GM19035 (cell line): ENCODE results near the gene PPP2R2B.

Experiments used
- ATAC-seq: cut with Tn5 transposase; IDR thresholded peaks from one replicate; pipeline ENCODE4 v1.9.1; 2021; ENCODE audit not compliant: unreplicated experiment

PPP2R2B gene

GRCh38 chr5:146704949-146705665 is 173.4 kb downstream of the PPP2R2B start:
- ATAC-seq = no peak

- ATAC-seq = no peak
Measured at GRCh38 chr5:146703899-146704298, 174.7 kb downstream of the PPP2R2B start.

GRCh38 chr5:146703499-146703898 is 175.1 kb downstream of the PPP2R2B start:
- ATAC-seq = no peak

GRCh38 chr5:146699664-146700418 is 178.7 kb downstream of the PPP2R2B start:
- no peak for ATAC-seq

GRCh38 chr5:146699138-146699537 is 179.4 kb downstream of the PPP2R2B start:
- no peak for ATAC-seq

- no peak for ATAC-seq
Measured at GRCh38 chr5:146698651-146699050, 179.9 kb downstream of the PPP2R2B start.

- no peak for ATAC-seq
Measured at GRCh38 chr5:146697211-146697610, 181.3 kb downstream of the PPP2R2B start.

- ATAC-seq = no peak
Measured at GRCh38 chr5:146695646-146696045, 182.9 kb downstream of the PPP2R2B start.

- ATAC-seq = no peak
Measured at GRCh38 chr5:146690880-146691355, 187.6 kb downstream of the PPP2R2B start.

- no peak for ATAC-seq
Measured at GRCh38 chr5:146687630-146688029, 190.9 kb downstream of the PPP2R2B start.

- ATAC-seq = no peak
Measured at GRCh38 chr5:146683861-146684260, 194.7 kb downstream of the PPP2R2B start.

GRCh38 chr5:146682899-146683532 is 195.5 kb downstream of the PPP2R2B start:
- ATAC-seq = no peak

GRCh38 chr5:146681585-146682105 is 196.9 kb downstream of the PPP2R2B start:
- no peak for ATAC-seq

GRCh38 chr5:146680846-146681584 is 197.5 kb downstream of the PPP2R2B start:
- no peak for ATAC-seq

- ATAC-seq = no peak
Measured at GRCh38 chr5:146675636-146676035, 202.9 kb downstream of the PPP2R2B start.

- ATAC-seq = no peak
Measured at GRCh38 chr5:146672866-146673265, 205.7 kb downstream of the PPP2R2B start.

- no peak for ATAC-seq
Measured at GRCh38 chr5:146671561-146672295, 206.8 kb downstream of the PPP2R2B start.

- no peak for ATAC-seq
Measured at GRCh38 chr5:146669656-146670055, 208.9 kb downstream of the PPP2R2B start.

GRCh38 chr5:146667633-146668272 is 210.8 kb downstream of the PPP2R2B start:
- ATAC-seq = no peak

GRCh38 chr5:146662229-146662628 is 216.3 kb downstream of the PPP2R2B start:
- ATAC-seq = no peak
